ENCODE data around the gene SLC29A3.

SLC29A3 gene

DNA sequence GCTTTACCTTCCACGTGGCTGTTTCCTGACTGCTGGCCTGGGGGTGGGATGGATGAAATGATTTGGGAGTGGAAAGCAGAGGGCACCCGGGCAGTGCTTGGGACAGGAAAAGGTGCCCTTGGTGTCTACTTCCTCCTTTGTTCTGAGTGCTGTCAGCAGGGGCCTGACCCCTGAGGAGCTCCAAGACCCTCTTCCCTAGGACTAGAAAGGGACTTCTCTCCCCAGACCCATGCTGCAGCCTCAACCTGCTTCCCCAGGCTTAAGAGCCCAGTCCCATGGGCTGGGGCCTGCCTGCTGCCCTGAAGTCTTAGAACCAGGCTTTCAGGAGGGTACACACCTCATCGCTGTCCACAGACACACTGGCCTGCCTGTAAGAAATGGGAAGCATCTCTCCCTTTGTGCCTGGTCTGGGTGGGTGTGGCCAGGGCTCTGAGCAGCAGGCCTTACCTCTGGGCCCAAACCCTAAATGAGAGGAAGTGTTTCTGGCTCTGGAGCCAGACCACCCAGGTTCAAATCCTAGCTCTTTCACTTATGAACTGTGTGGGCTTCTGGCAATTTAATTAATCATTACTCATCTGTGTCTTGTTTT, 90.6 kb downstream of the SLC29A3 start:
- H2BK15ac ChIP-seq (ENCODE audit: low read length) = no peak overlapping the region
- no peak overlapping the region for H3K4me2 ChIP-seq (ENCODE audit: insufficient read depth, low read length, poor library complexity, severe bottlenecking)
- H3K9ac ChIP-seq (ENCODE audit: low read depth, low read length, poor library complexity) = peak overlapping the region; percentile 74
- peak overlapping the region; percentile 13 for H2AK5ac ChIP-seq (ENCODE audit: low read depth, low read length)
- H2BK120ac ChIP-seq (ENCODE audit: low read depth, low read length) = peak overlapping the region; percentile 53
- peaks cover 0 to 9% of the 10 kb centered on the region in 2 donors for H3K4me1 ChIP-seq (ENCODE audit: control insufficient read depth in 2 of 2, insufficient read depth in 1 of 2, low read depth in 1 of 2, low read length in 2 of 2)
- H3K79me1 ChIP-seq (ENCODE audit: low read depth, low read length) = no peaks in the 10 kb centered on the region
- peaks cover 0 to 1% of the 10 kb centered on the region in 2 donors for H3K9me3 ChIP-seq (replicated peaks in 1 of 2; ENCODE audit: control insufficient read depth in 2 of 2, insufficient read depth in 1 of 2, low read depth in 1 of 2, low read length in 2 of 2)
- no peak overlapping the region for H2BK5ac ChIP-seq (ENCODE audit: low read length)
- H4K8ac ChIP-seq (ENCODE audit: low read depth, low read length) = no peak overlapping the region
- no CpG with 5 or more reads among the region's 3 CpGs for WGBS, 2 donors (ENCODE audit: extremely low coverage in 2 of 2, insufficient read length in 2 of 2, insufficient replicate concordance in 1 of 2)
- peak overlapping the region; percentile 6 for H3K18ac ChIP-seq (ENCODE audit: low read length)
- H3K14ac ChIP-seq (ENCODE audit: low read length) = no peak overlapping the region
- H2AFZ ChIP-seq (ENCODE audit: low read length) = no peak overlapping the region
- no peak overlapping the region for H3K27ac ChIP-seq (replicated peaks; ENCODE audit: low read length)
- H4K91ac ChIP-seq (ENCODE audit: low read depth, low read length, poor library complexity) = no peak overlapping the region
- no peaks in the 10 kb centered on the region for H3K36me3 ChIP-seq (replicated peaks in 1 of 2; ENCODE audit: control insufficient read depth in 2 of 2, insufficient read depth in 2 of 2, low read length in 2 of 2)
- H3K4me3 ChIP-seq (ENCODE audit: low read length in 2 of 2) = no peak overlapping the region
- H3K27me3 ChIP-seq (ENCODE audit: control insufficient read depth in 3 of 3, insufficient read depth in 3 of 3, low read depth in 1 of 3, low read length in 3 of 3) = peaks cover 0 to 14% (median 0%) of the 10 kb centered on the region in 3 experiments
- H3K23ac ChIP-seq (ENCODE audit: low read depth, low read length, poor library complexity) = no peak overlapping the region
- H3K4ac ChIP-seq (ENCODE audit: low read length) = no peak overlapping the region
- H2BK12ac ChIP-seq (ENCODE audit: low read length) = peak overlapping the region; percentile 73
- no peak for DNase-seq (ENCODE audit: low spot score)
